Measurements from ENCODE around the gene ITPR2.

Gene ITPR2

DNA sequence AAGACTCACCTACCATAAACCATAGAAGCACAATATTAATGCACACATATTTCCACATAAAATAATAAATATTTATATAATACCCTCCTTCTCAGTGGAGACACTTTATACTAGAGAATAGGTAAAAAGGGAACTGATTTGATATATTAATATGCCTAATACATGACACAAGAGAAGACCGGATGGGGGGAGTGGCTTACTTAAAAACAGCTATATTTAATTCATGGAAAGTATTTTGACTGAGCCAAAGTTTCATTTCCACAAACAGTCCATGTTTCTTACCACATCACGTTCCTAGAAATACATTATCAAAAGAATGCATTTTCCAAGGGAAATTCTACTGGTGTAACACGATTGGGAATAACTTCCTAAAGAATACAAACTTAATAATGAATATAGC lies 63.4 kb downstream of the ITPR2 start:
- H3K4me3 ChIP-seq (replicated peaks; ENCODE audit: low read depth, low read length): no peak overlapping the region
- TF ChIP-seq, protein P1, sequence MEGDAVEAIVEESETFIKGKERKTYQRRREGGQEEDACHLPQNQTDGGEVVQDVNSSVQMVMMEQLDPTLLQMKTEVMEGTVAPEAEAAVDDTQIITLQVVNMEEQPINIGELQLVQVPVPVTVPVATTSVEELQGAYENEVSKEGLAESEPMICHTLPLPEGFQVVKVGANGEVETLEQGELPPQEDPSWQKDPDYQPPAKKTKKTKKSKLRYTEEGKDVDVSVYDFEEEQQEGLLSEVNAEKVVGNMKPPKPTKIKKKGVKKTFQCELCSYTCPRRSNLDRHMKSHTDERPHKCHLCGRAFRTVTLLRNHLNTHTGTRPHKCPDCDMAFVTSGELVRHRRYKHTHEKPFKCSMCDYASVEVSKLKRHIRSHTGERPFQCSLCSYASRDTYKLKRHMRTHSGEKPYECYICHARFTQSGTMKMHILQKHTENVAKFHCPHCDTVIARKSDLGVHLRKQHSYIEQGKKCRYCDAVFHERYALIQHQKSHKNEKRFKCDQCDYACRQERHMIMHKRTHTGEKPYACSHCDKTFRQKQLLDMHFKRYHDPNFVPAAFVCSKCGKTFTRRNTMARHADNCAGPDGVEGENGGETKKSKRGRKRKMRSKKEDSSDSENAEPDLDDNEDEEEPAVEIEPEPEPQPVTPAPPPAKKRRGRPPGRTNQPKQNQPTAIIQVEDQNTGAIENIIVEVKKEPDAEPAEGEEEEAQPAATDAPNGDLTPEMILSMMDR (IDR thresholded peaks at IDR 0.05; ENCODE audit: low read depth, low read length, missing control alignments): no peak
- no peak for DNase-seq (ENCODE audit: extremely low read depth, low read depth)

DNA sequence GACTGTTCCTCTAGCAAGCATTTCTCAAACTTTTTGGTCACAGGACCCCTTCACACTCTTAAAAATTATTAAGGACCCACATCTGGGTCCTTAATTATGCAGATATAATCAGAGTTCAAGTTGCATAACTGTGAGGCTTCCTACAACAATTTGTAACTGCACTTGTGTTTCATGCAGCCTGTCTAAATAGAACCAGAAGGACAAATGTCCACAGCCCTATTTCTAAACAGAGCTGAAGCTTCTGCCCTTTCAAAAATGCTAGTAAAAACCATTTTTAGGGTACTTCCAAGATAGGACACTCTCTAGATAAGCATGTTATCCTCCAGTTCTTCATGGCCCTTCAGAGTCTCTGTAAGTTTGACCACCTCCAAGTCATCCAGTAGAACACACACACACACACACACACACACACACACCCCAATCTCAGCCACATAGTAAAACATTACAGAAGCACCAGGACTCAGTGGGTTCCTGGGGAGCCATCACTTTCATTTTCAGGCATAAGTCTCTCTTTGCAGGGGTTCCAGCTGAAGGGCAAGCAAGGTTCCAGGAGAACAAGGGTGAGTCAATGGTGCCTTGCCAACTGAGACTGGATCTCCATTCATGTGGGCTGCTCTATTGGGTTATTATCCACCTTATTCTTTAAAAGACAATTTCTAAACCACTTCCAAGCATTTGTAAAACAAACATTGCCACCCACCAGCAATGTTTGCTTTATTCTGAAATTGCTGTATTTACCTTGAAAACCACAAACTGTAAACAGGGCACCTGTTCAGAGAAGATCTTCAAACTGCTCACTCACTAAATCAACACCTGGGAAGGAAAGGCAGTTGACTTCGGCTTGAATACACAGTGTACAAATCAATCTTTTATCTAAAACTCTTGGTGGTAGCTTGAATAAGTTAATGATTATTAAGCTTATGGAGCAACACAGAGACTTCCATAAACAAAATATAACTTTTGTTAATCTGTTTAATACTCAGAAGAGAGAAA lies 64.1 kb downstream of the ITPR2 start:
- no peak overlapping the region for H3K4me3 ChIP-seq (replicated peaks; ENCODE audit: low read depth, low read length)
- DNase-seq (ENCODE audit: extremely low read depth, low read depth): no peak
- TF ChIP-seq, protein P1 (IDR thresholded peaks at IDR 0.05; ENCODE audit: low read depth, low read length, missing control alignments): no peak

- DNase-seq (ENCODE audit: extremely low read depth, low read depth): no peak
- H3K4me3 ChIP-seq (replicated peaks; ENCODE audit: low read depth, low read length): no peak overlapping the region
- TF ChIP-seq, protein P1 (IDR thresholded peaks at IDR 0.05; ENCODE audit: low read depth, low read length, missing control alignments): no peak
Observed at GRCh38 chr12:26767865-26768264, 65.1 kb downstream of the ITPR2 start.

DNA sequence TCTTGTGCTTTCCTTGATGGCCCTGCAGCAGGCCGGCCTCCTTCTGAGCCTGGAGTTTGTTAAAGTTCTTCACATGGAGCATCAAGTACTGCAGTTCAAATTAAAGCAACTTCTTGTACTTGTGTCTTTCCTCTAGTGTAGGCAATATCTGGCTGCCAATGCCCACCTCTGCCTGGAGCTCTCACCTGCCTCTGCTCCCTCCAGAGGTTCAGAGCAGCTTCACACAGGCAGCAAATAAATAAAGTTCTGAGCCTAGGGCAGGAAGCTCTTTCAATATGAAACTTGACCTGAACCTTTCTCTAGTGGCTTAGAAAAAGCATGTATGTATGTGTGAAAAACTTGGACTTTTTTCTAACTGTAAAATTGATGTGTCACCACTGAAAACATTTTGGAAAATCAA lies 65.9 kb downstream of the ITPR2 start:
- no peak for DNase-seq (ENCODE audit: extremely low read depth, low read depth)
- H3K4me3 ChIP-seq (replicated peaks; ENCODE audit: low read depth, low read length): no peak overlapping the region
- TF ChIP-seq, protein P1 (IDR thresholded peaks at IDR 0.05; ENCODE audit: low read depth, low read length, missing control alignments): no peak

DNA sequence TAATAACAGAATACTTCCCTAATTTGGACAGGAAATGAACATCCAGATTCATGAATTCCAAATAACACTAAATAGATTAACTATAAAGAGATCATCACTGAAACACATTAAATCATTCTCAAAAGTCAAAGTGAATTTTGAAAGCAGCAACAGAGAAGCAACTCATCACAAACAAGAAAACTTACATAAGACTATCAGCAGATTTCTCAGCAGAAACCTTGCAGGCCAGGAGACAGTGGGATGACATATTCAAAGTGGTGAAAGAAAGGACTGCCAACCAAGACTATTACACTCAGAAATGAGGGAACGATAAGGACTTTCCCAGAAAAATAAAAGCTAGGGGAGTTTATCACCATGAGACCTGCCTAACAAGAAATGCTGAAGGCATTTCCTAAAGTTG lies 70.8 kb downstream of the ITPR2 start:
- no peak for DNase-seq (ENCODE audit: extremely low read depth, low read depth)
- TF ChIP-seq, protein P1 (IDR thresholded peaks at IDR 0.05; ENCODE audit: low read depth, low read length, missing control alignments): no peak
- H3K4me3 ChIP-seq (replicated peaks; ENCODE audit: low read depth, low read length): no peak overlapping the region

DNA sequence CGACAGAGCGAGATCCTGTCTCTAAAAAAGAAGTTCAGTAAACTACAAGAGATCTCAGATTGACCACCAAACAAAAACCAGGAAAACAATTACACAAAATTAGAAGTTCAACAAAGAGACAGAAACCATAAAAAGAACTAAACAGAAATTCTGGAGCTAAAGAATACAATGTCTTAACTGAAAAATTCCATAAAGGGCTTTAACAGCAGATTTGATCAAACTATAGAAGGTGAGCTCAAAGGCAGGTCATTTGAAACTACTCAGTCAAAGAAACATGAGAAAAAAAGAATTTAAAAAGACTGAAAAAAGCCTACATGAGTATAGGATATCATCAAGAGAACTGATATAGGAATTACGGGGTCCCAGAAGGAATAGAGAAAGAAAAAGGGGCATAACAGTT lies 71.2 kb downstream of the ITPR2 start:
- no peak overlapping the region for H3K4me3 ChIP-seq (replicated peaks; ENCODE audit: low read depth, low read length)
- TF ChIP-seq, protein P1 (IDR thresholded peaks at IDR 0.05; ENCODE audit: low read depth, low read length, missing control alignments): no peak
- DNase-seq (ENCODE audit: extremely low read depth, low read depth): no peak

Data from HFF-Myc (cell line).